Measurements from ENCODE around the gene PSMA5.

PSMA5 gene

GRCh38 chr1:109393617-109394233 lies 32.5 kb downstream of the PSMA5 start:
- TF ChIP-seq CTCF (conservative IDR thresholded peaks at IDR 0.05), result no peak
- TF ChIP-seq ZFX (IDR thresholded peaks at IDR 0.05), result no peak
- H3K27ac ChIP-seq, result no peak overlapping the region

- no peak for TF ChIP-seq CTCF (conservative IDR thresholded peaks at IDR 0.05)
- no peak for TF ChIP-seq ZFX (IDR thresholded peaks at IDR 0.05)
- H3K27ac ChIP-seq, result peak overlapping the region; percentile 44
Measured at GRCh38 chr1:109392788-109393616, 33.2 kb downstream of the PSMA5 start.

- H3K27ac ChIP-seq, result peak overlapping the region; percentile 44; the same call in 1 of the 2 replicates
- TF ChIP-seq ZFX (IDR thresholded peaks at IDR 0.05) (no peak), CTCF (conservative IDR thresholded peaks at IDR 0.05) (no peak)
Measured at GRCh38 chr1:109392037-109392787, 34.0 kb downstream of the PSMA5 start.

GRCh38 chr1:109391626-109392025 lies 34.6 kb downstream of the PSMA5 start:
- no peak for TF ChIP-seq CTCF (conservative IDR thresholded peaks at IDR 0.05)
- no peak for TF ChIP-seq ZFX (IDR thresholded peaks at IDR 0.05)
- no peak overlapping the region for H3K27ac ChIP-seq

GRCh38 chr1:109391157-109391556 lies 35.1 kb downstream of the PSMA5 start:
- TF ChIP-seq ZFX (IDR thresholded peaks at IDR 0.05) (no peak), CTCF (conservative IDR thresholded peaks at IDR 0.05) (no peak)
- H3K27ac ChIP-seq, result no peak overlapping the region

- TF ChIP-seq ZFX (IDR thresholded peaks at IDR 0.05) (no peak), CTCF (conservative IDR thresholded peaks at IDR 0.05) (no peak)
- no peak overlapping the region for H3K27ac ChIP-seq
Measured at GRCh38 chr1:109389638-109390341, 36.5 kb downstream of the PSMA5 start.
